MM.1S (cell line): ENCODE data around the gene IPO9.
"Not testable (repeated sequence)": the region's sequence is repeated elsewhere in the genome, so short reads cannot be mapped to it uniquely, and the experiment has no call there.

Experiments used
- DNase-seq: peaks from one replicate; pipeline ENCODE4 v3.0.0-alpha.2; 2015
- H2AFZ ChIP-seq: fragments of 300-600 bp; sonication (generic); 2 replicates; pipeline ENCODE4 v1.6.0; 2016; ENCODE audit warnings: antibody characterized with exemption, low read length
- H3F3A ChIP-seq: fragments of 300-600 bp; sonication (generic); 2 replicates; pipeline ENCODE4 v1.6.1; 2016; ENCODE audit warnings: mild to moderate bottlenecking, antibody characterized with exemption, low read length, moderate library complexity, mixed read lengths; ENCODE audit not compliant: insufficient read depth
- H3K27ac ChIP-seq: fragments of 300-600 bp; sonication (generic); 2 replicates; pipeline ENCODE4 v1.5.1; 2016; ENCODE audit warnings: mild to moderate bottlenecking, low read length
- H3K27me3 ChIP-seq: fragments of 300-600 bp; sonication (generic); replicated peaks from 2 replicates; pipeline ENCODE4 v1.6.0; 2016; ENCODE audit warnings: low read length; ENCODE audit not compliant: insufficient read depth
- H3K36me3 ChIP-seq: fragments of 300-600 bp; sonication (generic); replicated peaks from 2 replicates; pipeline ENCODE4 v1.6.1; 2016; ENCODE audit warnings: mild to moderate bottlenecking, low read length, mixed read lengths; ENCODE audit not compliant: insufficient read depth
- H3K4me1 ChIP-seq: fragments of 300-600 bp; sonication (generic); 2 replicates; pipeline ENCODE4 v1.6.1; 2016; ENCODE audit warnings: low read length, mixed read lengths
- H3K4me2 ChIP-seq: fragments of 300-600 bp; sonication (generic); 2 replicates; pipeline ENCODE4 v1.6.0; 2016; ENCODE audit warnings: low read depth, low read length
- H3K4me3 ChIP-seq: fragments of 300-600 bp; sonication (generic); 2 replicates; pipeline ENCODE4 v1.5.1; 2016; ENCODE audit warnings: low read length, mixed read lengths
- H3K79me2 ChIP-seq: fragments of 300-600 bp; sonication (generic); 2 replicates; pipeline ENCODE4 v1.6.1; 2016; ENCODE audit warnings: mixed run types, low read length, mixed read lengths
- H3K9ac ChIP-seq: fragments of 300-600 bp; sonication (generic); 2 replicates; pipeline ENCODE4 v1.6.1; 2016; ENCODE audit warnings: low read length, mixed read lengths
- H3K9me2 ChIP-seq: fragments of 300-600 bp; sonication (generic); replicated peaks from 2 replicates; pipeline ENCODE4 v1.6.1; 2016; ENCODE audit warnings: mild to moderate bottlenecking, low read length, mixed read lengths; ENCODE audit not compliant: insufficient read depth
- H3K9me3 ChIP-seq: fragments of 300-600 bp; sonication (generic); replicated peaks from 2 replicates; pipeline ENCODE4 v1.6.1; 2016; ENCODE audit warnings: mild to moderate bottlenecking, low read length, mixed read lengths; ENCODE audit not compliant: insufficient read depth
- H4K20me1 ChIP-seq: fragments of 300-600 bp; sonication (generic); 2 replicates; pipeline ENCODE4 v1.6.1; 2016; ENCODE audit warnings: mild to moderate bottlenecking, low read length, moderate library complexity, mixed read lengths; ENCODE audit not compliant: insufficient read depth
- CTCF ChIP-seq: fragments of 300-600 bp; sonication (generic); IDR thresholded peaks from 2 replicates; pipeline ENCODE4 v1.5.1; 2016; ENCODE audit warnings: antibody characterized with exemption, low read length, mixed read lengths
- EZH2 ChIP-seq: fragments of 300-600 bp; sonication (generic); optimal IDR thresholded peaks from 2 replicates; pipeline ENCODE3; 2017; ENCODE audit warnings: low read depth, mild to moderate bottlenecking, antibody characterized with exemption, low read length, mixed read lengths
- EZH2phosphoT487 ChIP-seq: fragments of 300-600 bp; sonication (generic); IDR thresholded peaks from 2 replicates; pipeline ENCODE4 v1.6.1; 2018; ENCODE audit warnings: antibody characterized with exemption, low read length

The IPO9 gene

GRCh38 chr1:201899683-201900429, 70.9 kb downstream of the IPO9 start:
- no peaks in the 10 kb centered on the region for H3F3A ChIP-seq
- no peaks in the 10 kb centered on the region for H3K27me3 ChIP-seq
- no peak for DNase-seq
- peaks cover 13% of the 10 kb centered on the region for H3K4me1 ChIP-seq
- no peak overlapping the region for H3K4me3 ChIP-seq
- H3K9me3 ChIP-seq, result no peaks in the 10 kb centered on the region
- no peak overlapping the region for H3K4me2 ChIP-seq
- H3K79me2 ChIP-seq, result no peaks in the 10 kb centered on the region
- no peaks in the 10 kb centered on the region for H4K20me1 ChIP-seq
- no peak overlapping the region for H2AFZ ChIP-seq
- H3K27ac ChIP-seq, result no peak overlapping the region
- H3K36me3 ChIP-seq, result no peaks in the 10 kb centered on the region
- H3K9ac ChIP-seq, result no peak overlapping the region
- TF ChIP-seq EZH2phosphoT487, result no peak
- no peak for TF ChIP-seq EZH2
- TF ChIP-seq CTCF, result no peak
- no peaks in the 10 kb centered on the region for H3K9me2 ChIP-seq

- H3F3A ChIP-seq, result no peaks in the 10 kb centered on the region
- no peaks in the 10 kb centered on the region for H3K9me2 ChIP-seq
- H3K9ac ChIP-seq, result no peak overlapping the region
- H3K9me3 ChIP-seq, result no peaks in the 10 kb centered on the region
- H3K27ac ChIP-seq, result no peak overlapping the region
- no peak overlapping the region for H2AFZ ChIP-seq
- no peak for DNase-seq
- H3K4me1 ChIP-seq, result peaks cover 14% of the 10 kb centered on the region
- H3K36me3 ChIP-seq, result no peaks in the 10 kb centered on the region
- no peak overlapping the region for H3K4me3 ChIP-seq
- no peak for TF ChIP-seq CTCF
- TF ChIP-seq EZH2phosphoT487, result no peak
- no peak for TF ChIP-seq EZH2
- no peaks in the 10 kb centered on the region for H4K20me1 ChIP-seq
- H3K27me3 ChIP-seq, result no peaks in the 10 kb centered on the region
- no peaks in the 10 kb centered on the region for H3K79me2 ChIP-seq
- H3K4me2 ChIP-seq, result no peak overlapping the region
These were observed 71.5 kb downstream of the IPO9 start for GRCh38 chr1:201900476-201900875.

DNA sequence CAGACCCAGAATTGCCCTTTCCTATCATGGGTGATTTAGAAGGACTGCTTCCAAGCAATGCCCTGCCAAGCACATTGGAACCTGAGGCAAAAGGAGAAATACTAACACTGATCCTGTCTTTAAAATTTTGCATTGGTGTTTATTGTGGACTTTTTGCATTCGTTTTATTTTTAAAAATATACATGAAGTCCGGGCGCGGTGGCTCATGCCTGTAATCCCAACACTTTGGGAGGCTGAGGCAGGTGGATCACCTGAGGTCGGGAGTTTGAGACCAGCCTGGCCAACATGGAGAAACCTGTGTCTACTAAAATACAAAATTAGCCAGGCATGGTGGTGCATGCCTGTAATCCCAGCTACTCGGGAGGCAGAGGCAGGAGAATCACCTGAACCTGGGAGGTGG, 72.1 kb downstream of the IPO9 start:
- not testable (repeated sequence) for H3K4me3 ChIP-seq, H3K9ac ChIP-seq, H3K9me3 ChIP-seq, H3K27ac ChIP-seq, H3K36me3 ChIP-seq, DNase-seq, H3K9me2 ChIP-seq, H2AFZ ChIP-seq, H4K20me1 ChIP-seq, H3F3A ChIP-seq, H3K4me2 ChIP-seq, H3K27me3 ChIP-seq, H3K79me2 ChIP-seq
- H3K4me1 ChIP-seq, result peaks cover 18% of the 10 kb centered on the region

GRCh38 chr1:201902198-201902597, 73.2 kb downstream of the IPO9 start:
- no peak for DNase-seq
- Histone ChIP-seq H4K20me1 (no peaks in the 10 kb centered on the region), H3K4me3 (no peak overlapping the region), H3K27ac (no peak overlapping the region), H3K4me2 (no peak overlapping the region), H3K27me3 (no peaks in the 10 kb centered on the region), H2AFZ (no peak overlapping the region), H3K4me1 (peaks cover 6% of the 10 kb centered on the region), H3K36me3 (no peaks in the 10 kb centered on the region), H3K9me2 (no peaks in the 10 kb centered on the region), H3F3A (no peaks in the 10 kb centered on the region), H3K9ac (no peak overlapping the region), H3K9me3 (no peaks in the 10 kb centered on the region), H3K79me2 (no peaks in the 10 kb centered on the region)
- no peak for TF ChIP-seq CTCF
- no peak for TF ChIP-seq EZH2phosphoT487
- TF ChIP-seq EZH2, result no peak
